Measurements from ENCODE around the gene FOXN4.

DNA sequence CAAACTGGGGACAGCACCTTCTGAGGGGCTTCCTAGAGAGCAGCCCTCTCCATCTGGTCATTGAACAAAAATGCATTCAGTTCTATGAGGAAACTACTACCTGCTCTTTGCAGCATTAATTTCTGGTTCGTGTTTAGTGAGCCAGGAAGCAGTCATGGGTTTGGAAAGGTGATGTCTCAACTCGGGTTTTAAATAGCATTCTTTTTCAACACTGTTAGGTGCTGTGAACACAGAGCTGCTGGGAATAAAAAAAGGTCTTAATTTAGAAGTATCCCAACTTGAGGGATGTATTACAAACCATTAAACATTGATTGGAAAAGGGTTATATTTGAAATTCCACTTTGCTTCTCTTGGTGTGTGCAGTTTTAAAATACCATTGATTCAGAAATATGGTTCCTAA is 47.9 kb upstream of the FOXN4 start:
- TF ChIP-seq, protein P1, sequence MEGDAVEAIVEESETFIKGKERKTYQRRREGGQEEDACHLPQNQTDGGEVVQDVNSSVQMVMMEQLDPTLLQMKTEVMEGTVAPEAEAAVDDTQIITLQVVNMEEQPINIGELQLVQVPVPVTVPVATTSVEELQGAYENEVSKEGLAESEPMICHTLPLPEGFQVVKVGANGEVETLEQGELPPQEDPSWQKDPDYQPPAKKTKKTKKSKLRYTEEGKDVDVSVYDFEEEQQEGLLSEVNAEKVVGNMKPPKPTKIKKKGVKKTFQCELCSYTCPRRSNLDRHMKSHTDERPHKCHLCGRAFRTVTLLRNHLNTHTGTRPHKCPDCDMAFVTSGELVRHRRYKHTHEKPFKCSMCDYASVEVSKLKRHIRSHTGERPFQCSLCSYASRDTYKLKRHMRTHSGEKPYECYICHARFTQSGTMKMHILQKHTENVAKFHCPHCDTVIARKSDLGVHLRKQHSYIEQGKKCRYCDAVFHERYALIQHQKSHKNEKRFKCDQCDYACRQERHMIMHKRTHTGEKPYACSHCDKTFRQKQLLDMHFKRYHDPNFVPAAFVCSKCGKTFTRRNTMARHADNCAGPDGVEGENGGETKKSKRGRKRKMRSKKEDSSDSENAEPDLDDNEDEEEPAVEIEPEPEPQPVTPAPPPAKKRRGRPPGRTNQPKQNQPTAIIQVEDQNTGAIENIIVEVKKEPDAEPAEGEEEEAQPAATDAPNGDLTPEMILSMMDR (optimal IDR thresholded peaks at IDR 0.05 in 1 of 3, IDR thresholded peaks at IDR 0.05 in 1 of 3, conservative IDR thresholded peaks at IDR 0.05 in 1 of 3; ENCODE audit: extremely low read depth in 1 of 3, insufficient read depth in 2 of 3, low read length in 3 of 3), result no peak
- no peak for TF ChIP-seq EZH2 (IDR thresholded peaks at IDR 0.05; ENCODE audit: low read length)

All from keratinocyte (primary cell).